LNCaP clone FGC (cell line): Measurements from ENCODE around the gene SPATA18.

Experiments used
- DNase-seq: peaks from one replicate; pipeline ENCODE4 v3.0.0-alpha.2; 2011; ENCODE audit warnings: low read depth
- H3K4me3 ChIP-seq: 2 replicates; pipeline ENCODE4 v1.5.1; 2011; ENCODE audit warnings: mild to moderate bottlenecking, low read depth, low read length, control low read depth
- TF ChIP-seq, protein P1 (sequence below): IDR thresholded peaks from 2 replicates; pipeline ENCODE4 v1.5.1; 2012; ENCODE audit warnings: mild to moderate bottlenecking; ENCODE audit not compliant: control insufficient read depth, insufficient read depth; ENCODE audit errors: extremely low read depth

SPATA18 gene

GRCh38 chr4:52103319-52103718 lies 52.2 kb downstream of the SPATA18 start:
- no peak overlapping the region for H3K4me3 ChIP-seq
- DNase-seq: no peak
- TF ChIP-seq, protein P1, sequence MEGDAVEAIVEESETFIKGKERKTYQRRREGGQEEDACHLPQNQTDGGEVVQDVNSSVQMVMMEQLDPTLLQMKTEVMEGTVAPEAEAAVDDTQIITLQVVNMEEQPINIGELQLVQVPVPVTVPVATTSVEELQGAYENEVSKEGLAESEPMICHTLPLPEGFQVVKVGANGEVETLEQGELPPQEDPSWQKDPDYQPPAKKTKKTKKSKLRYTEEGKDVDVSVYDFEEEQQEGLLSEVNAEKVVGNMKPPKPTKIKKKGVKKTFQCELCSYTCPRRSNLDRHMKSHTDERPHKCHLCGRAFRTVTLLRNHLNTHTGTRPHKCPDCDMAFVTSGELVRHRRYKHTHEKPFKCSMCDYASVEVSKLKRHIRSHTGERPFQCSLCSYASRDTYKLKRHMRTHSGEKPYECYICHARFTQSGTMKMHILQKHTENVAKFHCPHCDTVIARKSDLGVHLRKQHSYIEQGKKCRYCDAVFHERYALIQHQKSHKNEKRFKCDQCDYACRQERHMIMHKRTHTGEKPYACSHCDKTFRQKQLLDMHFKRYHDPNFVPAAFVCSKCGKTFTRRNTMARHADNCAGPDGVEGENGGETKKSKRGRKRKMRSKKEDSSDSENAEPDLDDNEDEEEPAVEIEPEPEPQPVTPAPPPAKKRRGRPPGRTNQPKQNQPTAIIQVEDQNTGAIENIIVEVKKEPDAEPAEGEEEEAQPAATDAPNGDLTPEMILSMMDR: peak; percentile 46

- no peak for DNase-seq
- TF ChIP-seq, protein P1: no peak
- H3K4me3 ChIP-seq: no peak overlapping the region
Measured at GRCh38 chr4:52105276-52105675, 54.2 kb downstream of the SPATA18 start.

GRCh38 chr4:52106191-52106590 lies 55.1 kb downstream of the SPATA18 start:
- TF ChIP-seq, protein P1: no peak
- no peak for DNase-seq
- H3K4me3 ChIP-seq: no peak overlapping the region

- H3K4me3 ChIP-seq: no peak overlapping the region
- no peak for DNase-seq
- TF ChIP-seq, protein P1: no peak
Measured at GRCh38 chr4:52106660-52107059, 55.6 kb downstream of the SPATA18 start.

DNA sequence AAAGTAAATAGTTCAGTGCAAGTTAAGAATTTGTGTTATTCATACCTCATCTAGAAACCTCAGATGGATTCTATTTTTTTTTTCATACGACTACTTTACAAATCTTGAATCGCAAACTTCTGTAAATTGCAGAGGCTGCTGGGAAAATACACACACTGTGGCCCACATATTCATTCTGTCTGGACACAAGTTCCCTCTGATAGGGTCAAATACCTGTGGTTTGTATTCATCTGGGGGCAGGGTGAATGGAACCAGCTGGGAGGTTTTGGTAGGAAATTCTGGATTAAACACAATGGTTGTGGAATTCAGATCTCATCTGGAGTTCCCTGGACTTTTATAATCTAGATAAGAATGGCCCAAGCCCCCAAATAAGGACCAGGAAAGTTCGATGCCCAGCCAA lies 56.2 kb downstream of the SPATA18 start:
- TF ChIP-seq, protein P1: no peak
- DNase-seq: no peak
- no peak overlapping the region for H3K4me3 ChIP-seq

DNA sequence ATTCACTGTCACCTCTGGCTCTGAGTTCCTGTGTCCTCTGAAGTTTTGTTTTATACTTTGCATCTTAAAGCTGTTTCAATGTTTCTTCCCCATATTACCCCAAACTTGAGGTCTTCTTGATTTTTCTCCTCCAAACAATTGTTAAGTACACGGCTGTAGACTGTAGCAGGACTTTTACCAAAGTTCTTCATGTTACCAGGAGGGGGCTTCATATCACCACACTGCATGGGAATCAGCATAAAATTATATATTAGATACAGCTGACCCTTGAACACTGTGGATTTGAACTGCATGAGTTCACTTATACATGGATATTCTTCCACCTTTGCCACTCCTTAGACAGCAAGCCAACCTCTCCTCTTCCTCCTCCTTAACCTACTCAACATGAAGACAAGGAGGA lies 56.6 kb downstream of the SPATA18 start:
- no peak for DNase-seq
- no peak overlapping the region for H3K4me3 ChIP-seq
- TF ChIP-seq, protein P1: no peak

DNA sequence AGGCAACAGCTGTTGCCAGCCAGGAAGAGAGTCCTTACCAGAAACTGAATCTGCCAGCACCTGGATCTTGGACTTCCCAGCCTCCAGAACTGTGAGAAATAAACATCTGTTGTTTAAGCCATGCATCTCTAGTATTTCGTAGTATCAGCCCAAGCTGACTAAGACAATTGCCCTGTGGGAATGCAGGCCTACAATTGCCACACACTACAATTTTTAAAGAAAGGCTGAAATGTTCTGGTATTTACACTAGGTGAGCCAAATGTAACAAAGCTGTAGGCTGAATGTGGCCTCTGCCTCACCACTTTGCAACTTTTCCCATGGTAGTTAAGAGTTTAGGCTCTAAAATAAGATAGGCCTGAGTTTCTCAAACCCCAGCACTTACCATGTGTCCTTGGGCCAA lies 59.1 kb downstream of the SPATA18 start:
- no peak for DNase-seq
- no peak overlapping the region for H3K4me3 ChIP-seq
- TF ChIP-seq, protein P1: no peak
